Measurements from ENCODE around the gene STX17. TPM values are rescaled to one million over a fixed set of nuclear protein-coding genes. Genes with fewer than 3 reads are reported as not detected.

STX17 gene
- total RNA-seq, 1 donor from 2014 or later = 18.3 TPM

DNA sequence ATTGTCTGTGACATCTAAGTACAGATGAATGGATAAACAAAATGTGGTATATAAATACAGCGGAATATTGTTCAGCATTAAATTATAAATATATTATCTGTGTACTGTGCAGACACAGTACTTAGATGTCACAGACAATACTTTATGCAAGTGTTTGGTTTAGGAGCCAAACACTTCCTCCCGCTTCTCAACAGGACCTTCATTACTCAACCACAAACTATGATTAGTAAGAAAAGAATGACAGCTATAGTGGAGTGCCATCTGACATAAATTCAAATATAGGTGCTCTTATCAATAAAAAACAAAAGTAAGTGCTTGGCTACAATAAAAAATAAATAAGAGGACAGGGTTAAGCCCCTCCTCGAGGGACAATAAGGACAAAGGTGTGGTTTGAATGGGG, 38.9 kb upstream of the STX17 start:
- H3K4me3 ChIP-seq (ENCODE audit: low read depth, low read length) = no peak overlapping the region
- DNase-seq (ENCODE audit: low read depth) = no peak
- TF ChIP-seq, protein P1, sequence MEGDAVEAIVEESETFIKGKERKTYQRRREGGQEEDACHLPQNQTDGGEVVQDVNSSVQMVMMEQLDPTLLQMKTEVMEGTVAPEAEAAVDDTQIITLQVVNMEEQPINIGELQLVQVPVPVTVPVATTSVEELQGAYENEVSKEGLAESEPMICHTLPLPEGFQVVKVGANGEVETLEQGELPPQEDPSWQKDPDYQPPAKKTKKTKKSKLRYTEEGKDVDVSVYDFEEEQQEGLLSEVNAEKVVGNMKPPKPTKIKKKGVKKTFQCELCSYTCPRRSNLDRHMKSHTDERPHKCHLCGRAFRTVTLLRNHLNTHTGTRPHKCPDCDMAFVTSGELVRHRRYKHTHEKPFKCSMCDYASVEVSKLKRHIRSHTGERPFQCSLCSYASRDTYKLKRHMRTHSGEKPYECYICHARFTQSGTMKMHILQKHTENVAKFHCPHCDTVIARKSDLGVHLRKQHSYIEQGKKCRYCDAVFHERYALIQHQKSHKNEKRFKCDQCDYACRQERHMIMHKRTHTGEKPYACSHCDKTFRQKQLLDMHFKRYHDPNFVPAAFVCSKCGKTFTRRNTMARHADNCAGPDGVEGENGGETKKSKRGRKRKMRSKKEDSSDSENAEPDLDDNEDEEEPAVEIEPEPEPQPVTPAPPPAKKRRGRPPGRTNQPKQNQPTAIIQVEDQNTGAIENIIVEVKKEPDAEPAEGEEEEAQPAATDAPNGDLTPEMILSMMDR (conservative IDR thresholded peaks at IDR 0.05; ENCODE audit: low read depth, low read length) = no peak

GRCh38 chr9:99867968-99868367, 38.5 kb upstream of the STX17 start:
- TF ChIP-seq, protein P1 (conservative IDR thresholded peaks at IDR 0.05; ENCODE audit: low read depth, low read length) = no peak
- no peak overlapping the region for H3K4me3 ChIP-seq (ENCODE audit: low read depth, low read length)
- no peak for DNase-seq (ENCODE audit: low read depth)

- TF ChIP-seq, protein P1 (conservative IDR thresholded peaks at IDR 0.05; ENCODE audit: low read depth, low read length) = no peak
- H3K4me3 ChIP-seq (ENCODE audit: low read depth, low read length) = no peak overlapping the region
- no peak for DNase-seq (ENCODE audit: low read depth)
Measured at GRCh38 chr9:99868845-99869244, 37.6 kb upstream of the STX17 start.

GRCh38 chr9:99870126-99870525, 36.3 kb upstream of the STX17 start:
- H3K4me3 ChIP-seq (ENCODE audit: low read depth, low read length) = no peak overlapping the region
- no peak for DNase-seq (ENCODE audit: low read depth)
- TF ChIP-seq, protein P1 (conservative IDR thresholded peaks at IDR 0.05; ENCODE audit: low read depth, low read length) = no peak

DNA sequence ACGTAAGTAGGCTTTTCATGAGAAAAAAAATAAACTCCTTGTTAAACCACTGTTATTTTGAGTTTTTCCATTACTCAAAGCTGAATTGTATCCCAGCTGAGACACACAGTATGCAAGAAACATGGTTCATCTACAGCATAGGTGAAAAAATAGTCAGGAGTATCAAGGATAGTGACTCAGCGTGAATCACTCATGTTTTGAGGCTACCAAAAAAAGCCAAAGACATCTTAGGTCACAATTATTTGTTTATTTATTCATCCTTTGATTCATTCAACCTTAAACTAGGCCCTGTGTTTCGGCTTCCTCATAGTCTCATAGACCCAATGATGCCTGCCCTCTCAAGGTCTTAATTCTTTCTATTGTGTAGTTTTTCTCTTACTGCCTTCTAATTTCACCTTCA, 32.9 kb upstream of the STX17 start:
- H3K4me3 ChIP-seq (ENCODE audit: low read depth, low read length) = no peak overlapping the region
- TF ChIP-seq, protein P1 (conservative IDR thresholded peaks at IDR 0.05; ENCODE audit: low read depth, low read length) = no peak
- DNase-seq (ENCODE audit: low read depth) = no peak

- TF ChIP-seq, protein P1 (conservative IDR thresholded peaks at IDR 0.05; ENCODE audit: low read depth, low read length) = no peak
- no peak overlapping the region for H3K4me3 ChIP-seq (ENCODE audit: low read depth, low read length)
- DNase-seq (ENCODE audit: low read depth) = no peak
Measured at GRCh38 chr9:99873943-99874584, 32.4 kb upstream of the STX17 start.

- TF ChIP-seq, protein P1 (conservative IDR thresholded peaks at IDR 0.05; ENCODE audit: low read depth, low read length) = no peak
- DNase-seq (ENCODE audit: low read depth) = no peak
- no peak overlapping the region for H3K4me3 ChIP-seq (ENCODE audit: low read depth, low read length)
Measured at GRCh38 chr9:99876190-99876589, 30.3 kb upstream of the STX17 start.
